H1 (cell line): ENCODE results near the gene IGSF11. TPM values are rescaled to one million over a fixed set of nuclear protein-coding genes. Genes with fewer than 3 reads are reported as not detected.

Experiments
- CTCF ChIA-PET: fragments of 300-600 bp; sonication (Branson Sonifier 250); formaldehyde crosslinking; loops from one replicate; lab custom pipeline; 2021; ENCODE audit not compliant: partially characterized antibody; lab: Charles Lee
- POLR2A ChIA-PET: fragments of 300-600 bp; sonication (Branson Sonifier 250); formaldehyde crosslinking; loops from one replicate; lab custom pipeline; 2021; ENCODE audit warnings: inconsistent platforms; ENCODE audit not compliant: partially characterized antibody; lab: Charles Lee
- DNase-seq, 2 experiments: peaks; one replicate each; pipeline versions ENCODE4 v3.0.0 to v3.0.0-alpha.2; 2010 to 2022; ENCODE audit warnings: low spot score in 2 of 2, low read depth in 1 of 2, mixed read lengths in 1 of 2
- FAIRE-seq: peaks from 2 replicates; lab custom pipeline; 2011; peaks lifted over from hg19 to GRCh38; lab: Jason Lieb, UNC
- H2AFZ ChIP-seq: 2 replicates; pipeline ENCODE4 v1.8.1; 2012; ENCODE audit warnings: low read length, inconsistent platforms
- H2AK5ac ChIP-seq: 2 replicates; pipeline ENCODE4 v1.6.1; 2013; ENCODE audit warnings: low read depth, low read length
- H2BK120ac ChIP-seq: replicated peaks from 2 replicates; pipeline ENCODE3; 2013; ENCODE audit warnings: low read depth, low read length, inconsistent platforms
- H2BK12ac ChIP-seq: 2 replicates; pipeline ENCODE4 v1.6.1; 2013; ENCODE audit warnings: low read depth, low read length
- H2BK15ac ChIP-seq: 2 replicates; pipeline ENCODE4 v1.6.1; 2013; ENCODE audit warnings: low read length
- H2BK20ac ChIP-seq: 2 replicates; pipeline ENCODE4 v1.6.1; 2013; ENCODE audit warnings: low read length
- H2BK5ac ChIP-seq: 2 replicates; pipeline ENCODE4 v1.6.1; 2013; ENCODE audit warnings: low read depth, low read length
- H3K14ac ChIP-seq: 2 replicates; pipeline ENCODE4 v1.6.1; 2013; ENCODE audit warnings: inconsistent platforms; ENCODE audit not compliant: insufficient read length
- H3K18ac ChIP-seq: 2 replicates; pipeline ENCODE4 v1.6.1; 2013; ENCODE audit warnings: low read length; ENCODE audit errors: extremely low read depth
- H3K23ac ChIP-seq: 2 replicates; pipeline ENCODE4 v1.6.1; 2013; ENCODE audit warnings: inconsistent platforms; ENCODE audit not compliant: insufficient read length
- H3K23me2 ChIP-seq: 2 replicates; pipeline ENCODE4 v1.6.1; 2013; ENCODE audit warnings: low read depth, low read length
- H3K27ac ChIP-seq: 2 replicates; pipeline ENCODE4 v1.6.1; 2011; ENCODE audit warnings: low read depth, low read length, inconsistent platforms
- H3K27me3 ChIP-seq, 4 experiments: replicated peaks in 1 of 4; 1 replicate in 1 of 4; 2 replicates in 3 of 4; pipeline versions ENCODE4 v1.6.1 to v1.8.1; 2011 to 2013; ENCODE audit warnings: low read length in 3 of 4, mild to moderate bottlenecking in 3 of 4, inconsistent platforms in 2 of 4, mixed read lengths in 2 of 4, moderate library complexity in 1 of 4; ENCODE audit not compliant: control insufficient read depth in 3 of 4, insufficient read depth in 3 of 4; ENCODE audit errors: extremely low read depth in 1 of 4
- H3K36me3 ChIP-seq, 4 experiments: 2 replicates each; pipeline versions ENCODE4 v1.6.1 to v1.8.1; 2011 to 2013; ENCODE audit warnings: mild to moderate bottlenecking in 4 of 4, low read length in 3 of 4, moderate library complexity in 2 of 4, control low read depth in 1 of 4, inconsistent platforms in 1 of 4; ENCODE audit not compliant: insufficient read depth in 4 of 4, control insufficient read depth in 2 of 4
- H3K4ac ChIP-seq: replicated peaks from 2 replicates; pipeline ENCODE3; 2013; ENCODE audit warnings: low read length, low read depth, mixed read lengths, inconsistent platforms; ENCODE audit not compliant: insufficient read length
- H3K4me1 ChIP-seq, 4 experiments: replicated peaks in 1 of 4; 1 replicate in 1 of 4; 2 replicates in 3 of 4; pipeline versions ENCODE4 v1.6.1 to v1.8.1; 2011 to 2013; ENCODE audit warnings: low read length in 3 of 4, inconsistent platforms in 2 of 4, mixed read lengths in 1 of 4; ENCODE audit not compliant: insufficient read depth in 4 of 4, control insufficient read depth in 3 of 4
- H3K4me2 ChIP-seq, 2 experiments: 2 replicates each; pipeline versions ENCODE4 v1.6.1 to v1.8.1; 2011 to 2013; ENCODE audit warnings: low read depth in 2 of 2, low read length in 2 of 2, control low read depth in 1 of 2, inconsistent platforms in 1 of 2, mild to moderate bottlenecking in 1 of 2; ENCODE audit not compliant: insufficient read depth in 1 of 2
- H3K4me3 ChIP-seq, 4 experiments: fragments of 200-600, 300-600 bp in 1 of 4; sonication (generic), shearing (Covaris generic), sonication (Bioruptor Twin) in 1 of 4; 2 replicates each; pipeline versions ENCODE4 v1.5.1 to v1.8.1; 2011 to 2016; ENCODE audit warnings: low read length in 4 of 4, low read depth in 3 of 4, control low read depth in 2 of 4, inconsistent platforms in 2 of 4, mild to moderate bottlenecking in 2 of 4, mixed read lengths in 1 of 4, moderate library complexity in 1 of 4; ENCODE audit not compliant: insufficient read depth in 2 of 4; ENCODE audit errors: extremely low read depth in 1 of 4
- H3K56ac ChIP-seq: replicated peaks from 2 replicates; pipeline ENCODE3; 2013; ENCODE audit warnings: low read depth, mild to moderate bottlenecking, mixed read lengths, low read length, inconsistent platforms; ENCODE audit not compliant: insufficient read length
- H3K79me1 ChIP-seq: 2 replicates; pipeline ENCODE4 v1.6.1; 2013; ENCODE audit warnings: low read depth, low read length, control low read depth
- H3K79me2 ChIP-seq, 2 experiments: 2 replicates each; pipeline versions ENCODE4 v1.6.1 to v1.8.1; 2012 to 2013; ENCODE audit warnings: low read length in 2 of 2, mild to moderate bottlenecking in 2 of 2, inconsistent platforms in 1 of 2; ENCODE audit not compliant: insufficient read depth in 2 of 2, control insufficient read depth in 1 of 2
- H3K9ac ChIP-seq, 4 experiments: replicated peaks in 1 of 4; 1 replicate in 1 of 4; 2 replicates in 3 of 4; pipeline versions ENCODE4 v1.6.1 to v1.8.1; 2011 to 2013; ENCODE audit warnings: low read depth in 3 of 4, low read length in 3 of 4, control low read depth in 2 of 4, mild to moderate bottlenecking in 2 of 4, moderate library complexity in 2 of 4, inconsistent platforms in 1 of 4; ENCODE audit errors: extremely low read depth in 1 of 4
- H3K9me3 ChIP-seq, 2 experiments: 2 replicates each; pipeline versions ENCODE4 v1.6.1 to v1.8.1; 2012 to 2013; ENCODE audit warnings: mild to moderate bottlenecking in 2 of 2, moderate library complexity in 2 of 2, control low read depth in 1 of 2, inconsistent platforms in 1 of 2, low read depth in 1 of 2, low read length in 1 of 2, mixed read lengths in 1 of 2; ENCODE audit not compliant: insufficient read depth in 2 of 2
- H4K20me1 ChIP-seq, 2 experiments: replicated peaks in 1 of 2; 2 replicates each; pipeline versions ENCODE3 to v1.8.1; 2011 to 2013; ENCODE audit warnings: inconsistent platforms in 2 of 2, low read length in 2 of 2, mild to moderate bottlenecking in 1 of 2; ENCODE audit not compliant: insufficient read depth in 2 of 2, control insufficient read depth in 1 of 2
- H4K5ac ChIP-seq: 2 replicates; pipeline ENCODE4 v1.6.1; 2013; ENCODE audit warnings: low read length, low read depth, mixed read lengths, inconsistent platforms; ENCODE audit not compliant: insufficient read length
- H4K8ac ChIP-seq: 2 replicates; pipeline ENCODE4 v1.8.0; 2013; ENCODE audit warnings: mild to moderate bottlenecking, moderate library complexity, low read length, inconsistent platforms; ENCODE audit not compliant: insufficient read depth; ENCODE audit errors: extremely low read depth
- H4K91ac ChIP-seq: replicated peaks from 2 replicates; pipeline ENCODE3; 2013; ENCODE audit warnings: low read length, mixed read lengths, inconsistent platforms; ENCODE audit not compliant: insufficient read length
- ATF2 ChIP-seq: IDR thresholded peaks from 2 replicates; pipeline ENCODE4 v1.6.1; 2012; ENCODE audit warnings: low read length, inconsistent platforms
- CHD2 ChIP-seq: IDR thresholded peaks from 2 replicates; pipeline ENCODE4 v1.6.1; 2012; ENCODE audit warnings: low read length, improper control_type of control experiment
- GABPA ChIP-seq: IDR thresholded peaks from 2 replicates; pipeline ENCODE4 v1.6.1; 2011; ENCODE audit warnings: mild to moderate bottlenecking, low read length, moderate library complexity, borderline replicate concordance; ENCODE audit not compliant: insufficient read depth
- HDAC2 ChIP-seq, 2 experiments: fragments of 300-600 bp in 1 of 2; sonication (generic) in 1 of 2; IDR thresholded peaks; 2 replicates each; pipeline ENCODE4 v1.6.1; 2011 to 2012; ENCODE audit warnings: low read depth in 2 of 2, low read length in 2 of 2, mild to moderate bottlenecking in 2 of 2, moderate library complexity in 2 of 2, borderline replicate concordance in 1 of 2, inconsistent platforms in 1 of 2
- SIN3A ChIP-seq, 2 experiments: IDR thresholded peaks in 1 of 2; conservative IDR thresholded peaks in 1 of 2; 2 replicates each; pipeline ENCODE4 v1.6.1; 2011 to 2012; ENCODE audit warnings: low read length in 2 of 2, improper control_type of control experiment in 1 of 2, low read depth in 1 of 2, mild to moderate bottlenecking in 1 of 2
- SIX5 ChIP-seq: IDR thresholded peaks from 2 replicates; pipeline ENCODE4 v1.6.1; 2011; ENCODE audit warnings: mild to moderate bottlenecking, low read depth, low read length
- SUZ12 ChIP-seq: fragments of 200-600 bp; sonication (generic); IDR thresholded peaks from 2 replicates; pipeline ENCODE4 v1.6.1; 2012; ENCODE audit warnings: mild to moderate bottlenecking, inconsistent platforms, low read length, moderate library complexity, mixed read lengths
- TAF7 ChIP-seq: optimal IDR thresholded peaks from 2 replicates; pipeline ENCODE3; 2011; ENCODE audit warnings: low read depth, mild to moderate bottlenecking, inconsistent platforms, low read length, moderate library complexity, borderline replicate concordance
- ZNF274 ChIP-seq: IDR thresholded peaks from 2 replicates; pipeline ENCODE4 v1.7.0; 2012; ENCODE audit warnings: low read length, borderline replicate concordance; ENCODE audit errors: extremely low read depth
- WGBS, 2 experiments: shearing (Covaris generic) in 1 of 2; methylation state at CpG; one replicate each; pipeline versions ENCODE4 v1.1.6 to v1.1.7; 2013 to 2015; ENCODE audit warnings: low lambda C conversion rate in 2 of 2, mixed read lengths in 2 of 2, inconsistent platforms in 1 of 2, low coverage in 1 of 2, missing lambda C conversion rate in 1 of 2; ENCODE audit not compliant: insufficient replicate concordance in 2 of 2, insufficient coverage in 1 of 2, insufficient read length in 1 of 2; ENCODE audit errors: extremely low coverage in 1 of 2, missing lambda C conversion rate in 1 of 2; 5-methylcytosine and 5-hydroxymethylcytosine counted together
- polyA plus RNA-seq, 7 experiments: library from polyadenylated mRNA; depleted of rRNA in 3 of 7; stranded (reverse) in 5 of 7; unstranded in 2 of 7; fragments of >200 nt in 5 of 7; fragments of 200-250 nt in 2 of 7; gene quantifications; 1 replicate in 5 of 7; 2 replicates in 1 of 7; 4 replicates in 1 of 7; pipeline versions ENCODE4 v1.2.1 to v1.2.3, GENCODE V29; 2011 to 2013; ENCODE audit warnings: missing spikeins in 2 of 7, mixed read lengths in 2 of 7
- total RNA-seq: library from RNA; stranded (reverse); fragmentation: NEBNext Ultra II Directional; extraction: Animal tissue kit (Norgen Biotek cat#: 25700); gene quantifications from 2 replicates; pipeline ENCODE4 v1.2.1, GENCODE V29; 2021

The IGSF11 gene
- total and polyA plus RNA-seq, 2 of the 8 experiments (the other 6 are each of a cell fraction or from before 2014, with no cell fraction given) = 1.1 to 4.1 TPM

GRCh38 chr3:118931996-118932395, 102.7 kb downstream of the IGSF11 start:
- no peaks in the 10 kb centered on the region for H3K36me3 ChIP-seq
- no peak overlapping the region for H3K4ac ChIP-seq
- H2AFZ ChIP-seq = no peak overlapping the region
- H2BK15ac ChIP-seq = no peak overlapping the region
- H4K91ac ChIP-seq = no peak overlapping the region
- no peak overlapping the region for H3K9ac ChIP-seq
- FAIRE-seq (no peak), DNase-seq (no peak)
- TF ChIP-seq TAF7 (no peak), HDAC2 (IDR thresholded peaks at IDR 0.05; ENCODE audit: borderline replicate concordance in 1 of 2, low read depth in 2 of 2, low read length in 2 of 2) (no peak), SIN3A (conservative IDR thresholded peaks at IDR 0.05 in 1 of 2, IDR thresholded peaks at IDR 0.05 in 1 of 2; ENCODE audit: low read depth in 1 of 2, low read length in 2 of 2) (no peak), SUZ12 (no peak), CHD2 (no peak), ATF2 (no peak), SIX5 (no peak), ZNF274 (no peak), GABPA (no peak)
- no peak overlapping the region for H3K4me3 ChIP-seq
- H3K23me2 ChIP-seq = no peaks in the 10 kb centered on the region
- no peak overlapping the region for H3K4me2 ChIP-seq
- no peak overlapping the region for H2BK12ac ChIP-seq
- no peak overlapping the region for H3K56ac ChIP-seq
- no peak overlapping the region for H3K27ac ChIP-seq
- H3K9me3 ChIP-seq = no peaks in the 10 kb centered on the region
- H2AK5ac ChIP-seq = no peak overlapping the region
- H4K20me1 ChIP-seq = no peaks in the 10 kb centered on the region
- H4K5ac ChIP-seq = no peak overlapping the region
- H3K14ac ChIP-seq = no peak overlapping the region
- H3K4me1 ChIP-seq = no peaks in the 10 kb centered on the region
- 83% methylated on average over 2 of the region's 2 CpGs; no CpG with 5 or more reads in 1 of the 2 experiments for WGBS, 2 experiments
- H2BK20ac ChIP-seq = no peak overlapping the region
- no peak overlapping the region for H2BK5ac ChIP-seq
- no peaks in the 10 kb centered on the region for H3K27me3 ChIP-seq
- POLR2A ChIA-PET = no interaction called here
- no peak overlapping the region for H4K8ac ChIP-seq
- no peak overlapping the region for H2BK120ac ChIP-seq
- no peak overlapping the region for H3K18ac ChIP-seq
- no peaks in the 10 kb centered on the region for H3K79me2 ChIP-seq
- CTCF ChIA-PET = interaction anchor here (1.3 to 2.9 kb wide), 2 partner anchors 23 to 49 kb away, joined by 4 to 19 read pairs; no protein-coding TSS in a partner anchor
- no peaks in the 10 kb centered on the region for H3K79me1 ChIP-seq
- no peak overlapping the region for H3K23ac ChIP-seq
